HG03469 (cell line): Measurements from ENCODE around the gene TPI1.

Experiments used
- ATAC-seq: cut with Tn5 transposase; IDR thresholded peaks from one replicate; pipeline ENCODE4 v1.9.1; 2021; ENCODE audit warnings: mild to moderate bottlenecking, moderate library complexity, moderate number of reproducible peaks; ENCODE audit not compliant: unreplicated experiment

TPI1 gene

GRCh38 chr12:6867413-6868210, at the start of gene TPI1:
TSS of gene TPI1 (plus strand) at chr12:6867531. CDS start at chr12:6867567, 36 bp downstream.
- ATAC-seq = peak; percentile 34

- ATAC-seq = no peak
Measured at GRCh38 chr12:6817662-6818157, 49.6 kb upstream of the TPI1 start.

- ATAC-seq = no peak
Measured at GRCh38 chr12:6818222-6818621, 49.1 kb upstream of the TPI1 start.

- ATAC-seq = no peak
Measured at GRCh38 chr12:6818645-6819044, 48.7 kb upstream of the TPI1 start.

DNA sequence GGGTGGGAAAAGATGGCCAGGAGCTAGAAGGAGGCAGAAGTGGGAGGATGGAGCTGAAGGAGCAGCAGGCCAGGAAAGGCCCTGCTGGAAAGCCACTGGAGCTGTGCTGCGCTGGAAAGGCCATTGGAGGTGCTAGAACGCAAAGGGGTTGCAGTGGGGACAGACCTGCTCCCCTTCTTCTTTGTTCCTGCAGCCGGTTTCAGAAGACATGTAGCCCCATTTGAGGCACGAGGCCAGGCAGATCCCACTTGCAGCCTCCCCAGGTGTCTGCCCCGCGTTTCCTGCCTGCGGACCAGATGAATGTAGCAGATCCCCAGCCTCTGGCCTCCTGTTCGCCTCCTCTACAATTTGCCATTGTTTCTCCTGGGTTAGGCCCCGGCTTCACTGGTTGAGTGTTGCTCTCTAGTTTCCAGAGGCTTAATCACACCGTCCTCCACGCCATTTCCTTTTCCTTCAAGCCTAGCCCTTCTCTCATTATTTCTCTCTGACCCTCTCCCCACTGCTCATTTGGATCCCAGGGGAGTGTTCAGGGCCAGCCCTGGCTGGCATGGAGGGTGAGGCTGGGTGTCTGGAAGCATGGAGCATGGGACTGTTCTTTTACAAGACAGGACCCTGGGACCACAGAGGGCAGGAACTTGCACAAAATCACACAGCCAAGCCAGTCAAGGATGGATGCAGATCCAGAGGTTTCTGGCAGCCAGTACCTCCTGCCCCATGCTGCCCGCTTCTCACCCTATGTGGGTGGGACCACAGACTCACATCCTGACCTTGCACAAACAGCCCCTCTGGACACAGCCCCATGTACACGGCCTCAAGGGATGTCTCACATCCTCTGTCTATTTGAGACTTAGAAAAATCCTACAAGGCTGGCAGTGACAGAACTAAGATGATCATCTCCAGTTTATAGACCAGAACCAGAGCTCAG, 48.0 kb upstream of the TPI1 start:
- no peak for ATAC-seq

GRCh38 chr12:6820166-6820565, 47.2 kb upstream of the TPI1 start:
- ATAC-seq = no peak

DNA sequence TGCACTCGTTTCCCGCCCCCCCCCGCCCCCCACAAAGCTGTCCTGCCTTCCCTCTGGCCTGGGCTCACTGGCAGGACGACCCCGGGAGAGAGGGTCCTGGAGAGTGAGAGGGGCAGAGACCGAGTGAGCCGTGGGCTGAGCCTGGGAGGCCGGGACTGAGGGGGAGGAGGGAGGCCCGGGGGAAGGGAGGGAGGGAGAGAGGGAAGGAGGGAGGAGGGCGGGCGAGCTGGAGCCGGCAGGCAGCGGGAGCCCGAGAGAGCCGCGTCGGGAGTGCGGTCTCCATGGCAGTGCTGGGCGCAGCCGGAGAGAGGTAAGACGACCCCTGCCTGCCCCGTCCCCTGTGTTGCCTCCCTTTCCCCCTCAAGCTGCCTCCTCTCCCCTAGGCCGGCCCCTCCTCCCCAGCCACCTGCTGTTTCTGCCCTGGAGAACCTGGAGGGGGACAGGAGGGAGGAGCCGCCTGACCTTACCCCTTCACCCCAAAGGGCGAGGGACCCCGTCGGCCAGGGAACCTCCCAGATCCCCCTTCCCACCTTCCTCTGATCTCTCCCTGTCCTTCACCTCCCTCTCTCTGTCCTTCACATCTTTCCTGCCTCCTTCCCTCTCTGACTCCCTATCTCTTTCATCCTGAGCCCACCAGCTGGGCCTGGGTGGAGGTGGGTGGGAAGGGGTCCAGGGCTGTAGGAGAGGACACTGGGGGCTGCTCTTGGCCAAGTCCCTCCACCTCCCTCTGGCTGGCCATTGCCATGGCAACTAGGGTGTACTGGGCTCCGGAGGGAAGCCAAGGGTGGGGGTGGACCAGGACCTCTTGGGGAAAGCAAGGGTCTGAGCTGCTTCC, 45.5 kb upstream of the TPI1 start, which contains the start of gene GPR162:
TSS of gene GPR162 (plus strand) at position 231 of the 835 bp plus-strand sequence. CDS start 2,078 bp downstream, outside the sequence.
- ATAC-seq = no peak

DNA sequence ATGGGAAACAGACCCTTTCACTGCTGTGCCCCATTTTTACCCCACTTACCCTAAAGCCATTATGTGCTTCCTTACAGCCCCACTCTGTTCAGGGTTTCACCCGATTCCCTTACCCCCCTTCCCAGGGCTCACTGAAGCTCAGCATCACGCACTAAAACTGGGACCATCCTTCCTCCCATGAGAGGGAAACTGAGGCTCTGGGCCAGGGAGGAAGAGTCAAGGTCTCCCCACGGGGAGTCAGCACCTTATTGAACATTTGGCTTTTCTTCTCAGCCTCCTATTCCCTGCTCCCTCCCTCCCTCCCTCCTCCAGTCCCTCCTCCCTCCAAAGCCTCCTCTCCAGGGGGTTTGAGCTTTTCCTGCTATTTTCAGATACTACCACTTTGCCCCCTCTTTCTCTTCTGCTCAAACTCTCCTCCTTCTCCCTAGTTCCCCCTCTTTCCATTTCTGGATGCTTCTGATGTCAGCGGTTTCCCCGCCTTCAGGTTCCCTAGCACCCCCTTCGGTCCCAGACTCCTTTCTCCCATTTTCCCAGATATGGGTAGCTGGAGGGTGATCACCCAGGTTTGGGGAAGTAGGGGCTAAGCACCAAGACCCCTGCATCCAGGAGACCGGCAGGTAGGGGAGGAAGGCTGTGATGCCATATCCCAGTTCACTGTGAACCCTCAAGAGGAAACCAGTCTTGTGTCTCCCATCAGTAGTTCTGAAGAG, 44.8 kb upstream of the TPI1 start:
- no peak for ATAC-seq

- ATAC-seq = no peak
Measured at GRCh38 chr12:6823182-6824084, 43.9 kb upstream of the TPI1 start.

DNA sequence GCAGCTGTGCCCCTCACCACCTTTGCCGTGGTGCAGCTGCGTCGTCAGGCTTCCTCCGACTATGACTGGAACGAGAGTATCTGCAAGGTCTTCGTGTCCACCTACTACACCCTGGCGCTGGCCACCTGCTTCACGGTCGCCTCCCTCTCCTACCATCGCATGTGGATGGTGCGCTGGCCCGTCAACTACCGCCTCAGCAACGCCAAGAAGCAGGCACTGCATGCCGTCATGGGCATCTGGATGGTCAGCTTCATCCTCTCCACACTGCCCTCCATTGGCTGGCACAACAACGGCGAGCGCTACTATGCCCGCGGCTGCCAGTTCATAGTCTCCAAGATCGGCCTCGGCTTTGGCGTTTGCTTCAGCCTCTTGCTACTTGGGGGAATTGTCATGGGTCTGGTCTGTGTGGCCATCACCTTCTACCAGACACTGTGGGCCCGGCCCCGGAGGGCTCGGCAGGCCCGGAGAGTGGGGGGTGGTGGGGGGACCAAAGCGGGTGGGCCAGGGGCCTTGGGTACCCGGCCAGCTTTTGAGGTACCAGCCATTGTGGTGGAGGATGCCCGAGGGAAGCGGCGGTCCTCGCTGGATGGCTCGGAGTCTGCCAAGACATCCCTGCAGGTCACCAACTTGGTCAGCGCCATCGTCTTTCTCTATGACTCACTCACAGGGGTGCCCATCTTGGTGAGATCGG, 43.1 kb upstream of the TPI1 start:
- ATAC-seq = no peak

- no peak for ATAC-seq
Measured at GRCh38 chr12:6824901-6825381, 42.4 kb upstream of the TPI1 start.

- no peak for ATAC-seq
Measured at GRCh38 chr12:6825398-6826124, 41.8 kb upstream of the TPI1 start.

GRCh38 chr12:6826125-6826733, 41.1 kb upstream of the TPI1 start:
- ATAC-seq = no peak

DNA sequence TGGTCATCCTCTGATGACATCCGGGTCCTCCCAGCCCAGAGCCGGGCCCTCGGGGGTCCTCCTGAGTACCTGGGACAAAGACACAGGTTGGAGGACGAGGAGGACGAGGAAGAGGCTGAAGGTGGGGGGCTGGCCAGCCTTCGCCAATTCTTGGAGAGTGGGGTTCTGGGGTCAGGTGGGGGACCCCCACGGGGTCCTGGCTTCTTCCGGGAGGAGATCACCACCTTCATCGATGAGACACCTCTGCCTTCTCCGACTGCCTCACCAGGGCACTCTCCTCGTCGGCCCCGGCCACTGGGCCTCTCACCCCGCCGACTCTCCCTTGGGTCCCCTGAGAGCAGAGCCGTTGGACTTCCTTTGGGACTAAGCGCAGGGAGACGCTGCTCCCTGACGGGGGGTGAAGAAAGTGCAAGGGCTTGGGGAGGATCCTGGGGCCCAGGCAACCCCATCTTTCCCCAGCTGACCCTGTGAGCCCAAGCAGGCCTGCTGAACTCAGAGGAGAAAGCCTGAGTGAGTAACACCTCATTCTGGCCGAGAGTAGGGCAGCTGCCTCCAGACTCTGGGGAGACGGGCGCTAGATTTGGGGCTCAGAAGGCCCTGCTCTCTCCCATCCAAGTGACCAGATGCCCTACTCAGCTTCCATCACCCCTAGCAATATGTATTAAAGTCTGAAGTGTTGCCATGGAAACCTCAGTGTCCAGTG, 40.4 kb upstream of the TPI1 start:
- no peak for ATAC-seq

DNA sequence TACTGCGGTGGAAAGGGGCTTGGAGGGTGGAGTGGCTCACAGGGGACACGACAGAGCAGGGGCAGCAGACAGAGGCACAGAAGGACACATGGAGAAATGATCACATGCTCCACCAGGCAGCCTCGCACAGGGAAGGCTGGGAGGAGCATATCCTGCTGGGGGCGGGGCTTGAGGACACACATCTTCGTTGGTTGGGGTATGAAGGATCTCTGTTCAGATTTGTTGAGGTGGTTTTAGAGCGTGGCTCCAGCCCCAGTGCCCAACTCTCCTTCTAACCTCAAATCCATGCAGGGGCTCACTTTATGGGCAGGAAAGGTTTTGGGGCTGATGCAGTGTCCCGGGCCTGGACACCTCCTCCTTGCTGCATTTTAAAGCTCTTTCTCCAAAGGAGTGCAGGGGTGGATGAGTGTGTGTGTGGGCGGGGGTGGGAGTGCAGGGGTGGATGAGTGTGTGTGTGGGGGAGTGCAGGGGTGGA, 39.9 kb upstream of the TPI1 start:
- no peak for ATAC-seq

- no peak for ATAC-seq
Measured at GRCh38 chr12:6827982-6828780, 39.1 kb upstream of the TPI1 start, which contains the start of gene P3H3. TSS of gene P3H3 (plus strand) at chr12:6828407. CDS start at chr12:6828441, 34 bp downstream.
